ENCODE measurements around the gene PLXNB1. TPM values are rescaled to one million over a fixed set of nuclear protein-coding genes. Genes with fewer than 3 reads are reported as not detected.
"Not testable (repeated sequence)": the region's sequence is repeated elsewhere in the genome, so short reads cannot be mapped to it uniquely, and the experiment has no call there.

The PLXNB1 gene
- total RNA-seq, 2 donors from 2014 or later: 76.4 to 76.7 TPM

- intact Hi-C loops (cut with DNase I): loop anchor here in 1 of 2 donors (2.0 kb wide), 1 partner anchor 28 kb away; the partner anchor contains the start of gene PLXNB1
- peak; percentile 98 for DNase-seq (ENCODE audit: low spot score)
Measured at GRCh38 chr3:48402281-48402732, 27.6 kb downstream of the PLXNB1 start.

DNA sequence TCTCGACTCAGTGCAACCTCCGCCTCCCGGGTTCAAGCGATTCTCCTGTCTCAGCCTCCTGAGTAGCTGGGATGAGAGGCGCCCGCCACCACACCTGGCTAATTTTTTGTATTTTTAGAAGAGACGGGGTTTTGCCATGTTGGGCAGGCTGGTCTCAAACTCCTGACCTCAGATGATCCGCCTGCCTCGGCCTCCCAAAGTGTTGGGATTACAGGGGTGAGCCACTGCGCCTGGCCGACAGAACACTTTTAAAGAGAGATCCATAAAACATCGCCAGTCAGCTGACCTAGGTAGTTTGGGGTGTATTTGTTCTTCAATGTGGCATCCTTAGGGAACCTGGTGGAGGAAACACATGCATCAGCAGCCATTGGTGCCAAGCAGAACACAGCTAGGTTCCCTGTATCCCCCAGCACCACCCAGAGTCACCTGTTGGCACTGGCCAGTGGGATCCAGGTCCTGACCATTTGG lies 28.4 kb downstream of the PLXNB1 start:
- intact Hi-C loops (cut with DNase I): not testable (repeated sequence)
- DNase-seq (ENCODE audit: low spot score): peak; percentile 69

DNA sequence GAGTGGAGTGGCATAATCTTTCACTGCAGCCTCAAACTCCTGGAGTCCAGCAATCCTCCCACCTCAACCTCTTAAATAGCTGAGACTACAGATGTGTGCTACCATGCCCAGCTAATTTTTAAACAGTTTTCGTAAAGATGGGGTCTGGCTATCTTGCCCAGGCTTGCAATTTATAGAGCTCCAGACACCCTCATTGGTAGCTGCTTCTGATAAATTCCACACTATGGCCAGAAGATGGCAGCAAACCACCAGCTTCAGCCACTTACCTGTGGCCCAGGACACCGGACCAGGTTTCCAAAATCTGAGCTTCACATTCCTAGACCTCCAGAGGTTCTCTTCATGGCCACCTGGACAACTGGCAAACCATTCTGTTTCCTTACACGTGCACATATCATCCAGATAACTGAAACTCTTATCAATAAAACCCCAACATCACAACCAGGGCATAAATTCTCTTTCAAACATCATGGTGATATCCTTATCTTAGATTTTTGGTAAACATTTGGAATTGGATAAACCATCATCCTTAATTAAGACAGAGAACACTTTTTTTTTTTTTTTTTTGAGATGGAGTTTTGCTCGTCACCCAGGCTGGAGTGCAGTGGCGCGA lies 29.0 kb downstream of the PLXNB1 start:
- intact Hi-C loops (cut with DNase I): no loop called here
- peak; percentile 60 for DNase-seq (ENCODE audit: low spot score)

DNA sequence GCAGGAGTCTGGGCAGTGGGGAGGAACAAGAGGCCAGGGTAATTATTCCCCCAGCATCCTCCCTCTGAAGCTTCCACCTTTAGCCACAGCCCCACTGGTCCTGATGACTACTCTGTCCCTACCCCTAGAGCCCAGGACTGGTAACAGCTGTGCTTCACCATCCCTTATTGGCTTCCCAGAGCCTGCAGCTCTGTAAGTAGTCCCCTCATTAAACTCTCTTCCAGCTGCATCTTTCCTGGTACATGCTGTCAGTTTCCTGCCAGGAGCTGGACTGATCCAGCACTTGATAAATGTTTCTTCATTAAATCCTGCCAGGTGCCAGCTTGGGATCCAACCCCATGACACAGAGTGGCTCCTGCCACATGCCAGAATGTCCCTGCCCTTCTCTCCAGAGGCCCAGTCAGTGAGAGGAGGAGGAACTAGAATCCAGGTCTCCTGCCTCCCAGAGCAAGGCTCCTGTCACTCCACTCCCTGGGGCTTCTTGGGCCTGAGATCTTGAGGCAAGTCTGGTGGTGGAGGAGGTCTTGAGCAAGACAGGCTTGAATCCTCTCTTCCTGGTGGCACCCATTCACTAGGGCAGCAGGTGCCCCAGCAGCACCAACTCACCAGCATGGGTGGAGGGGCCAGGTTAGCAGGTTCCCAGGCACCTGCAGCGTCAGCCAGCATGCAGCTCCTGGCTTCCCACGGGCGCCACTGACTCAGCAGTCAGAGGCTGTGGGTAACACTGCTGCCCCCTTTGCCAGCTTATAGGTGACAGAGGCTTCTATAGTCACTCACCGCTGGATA lies 30.3 kb downstream of the PLXNB1 start:
- intact Hi-C loops (cut with DNase I): loop anchor here (2.0 to 10.0 kb wide), 2 partner anchors 37 to 145 kb away; no protein-coding TSS in a partner anchor
- peak; percentile 72 for DNase-seq (ENCODE audit: low spot score)

DNA sequence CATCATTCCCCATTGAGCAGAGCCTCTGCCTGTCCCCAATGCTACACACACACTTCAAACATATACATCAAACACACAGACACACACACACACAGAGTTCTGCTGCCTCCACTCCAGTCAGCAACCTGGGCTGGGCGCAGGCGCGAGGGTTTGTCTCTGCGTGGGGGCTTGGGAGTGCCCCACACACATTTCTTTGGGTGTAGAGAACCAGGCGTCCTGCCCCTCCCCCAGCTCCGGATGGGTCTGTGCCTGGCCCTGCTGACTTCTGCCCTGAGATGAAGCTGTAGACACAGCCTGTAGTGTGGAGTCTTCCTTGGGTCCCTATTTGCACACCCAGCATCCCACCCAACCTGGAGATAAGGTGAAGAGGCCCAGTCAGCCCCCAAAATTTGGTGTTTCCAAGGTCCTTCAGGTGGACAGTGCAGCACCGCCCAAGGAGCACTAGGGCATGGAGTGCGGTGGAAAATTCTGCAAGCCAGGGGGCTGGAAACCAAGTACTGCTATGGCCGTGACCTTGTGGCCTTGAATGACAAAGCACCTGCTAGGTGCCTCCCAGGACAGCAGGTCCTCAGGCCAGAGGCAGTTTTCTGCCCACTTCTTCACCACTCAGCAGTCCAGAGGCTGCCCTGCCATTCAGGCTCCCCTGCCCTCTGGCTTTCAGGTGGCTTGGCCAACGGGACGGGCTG lies 31.0 kb downstream of the PLXNB1 start:
- intact Hi-C loops (cut with DNase I): loop anchor here (2.0 to 10.0 kb wide), 2 partner anchors 38 to 146 kb away; no protein-coding TSS in a partner anchor
- peak; percentile 63 for DNase-seq (ENCODE audit: low spot score)

GRCh38 chr3:48397767-48398681 lies 31.9 kb downstream of the PLXNB1 start:
- intact Hi-C loops (cut with DNase I): loop anchor here (2.0 to 10.0 kb wide), 2 partner anchors 39 to 147 kb away; no protein-coding TSS in a partner anchor
- peak; percentile 65 for DNase-seq (ENCODE audit: low spot score)

- intact Hi-C loops (cut with DNase I): loop anchor here in 1 of 2 donors (10.0 kb wide), 1 partner anchor 149 kb away; no protein-coding TSS in a partner anchor
- DNase-seq (ENCODE audit: low spot score): peak; percentile 8
Measured at GRCh38 chr3:48395714-48396113, 34.2 kb downstream of the PLXNB1 start.

- DNase-seq (ENCODE audit: low spot score): no peak
- intact Hi-C loops (cut with DNase I): loop anchor here in 1 of 2 donors (10.0 kb wide), 1 partner anchor 150 kb away; no protein-coding TSS in a partner anchor
Measured at GRCh38 chr3:48394391-48394790, 35.5 kb downstream of the PLXNB1 start.

DNA sequence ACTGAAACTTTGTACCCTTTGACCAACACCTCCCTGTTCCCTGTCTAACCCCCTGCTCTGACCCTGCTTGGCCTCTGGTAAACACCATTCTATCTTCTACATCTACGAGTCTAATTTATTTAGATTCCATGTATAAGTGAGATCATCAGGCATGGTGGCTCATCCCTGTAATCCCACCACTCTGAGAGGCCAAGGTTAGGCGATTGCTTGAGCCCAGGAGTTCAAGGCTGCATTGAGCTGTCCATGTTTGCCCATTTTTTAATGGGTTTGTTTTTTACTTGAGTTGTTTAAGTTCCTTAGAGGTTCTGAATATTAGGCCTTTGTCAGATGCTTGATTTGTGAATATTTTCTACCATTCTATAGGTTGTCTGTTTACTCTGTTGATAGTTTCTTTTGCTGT lies 40.9 kb downstream of the PLXNB1 start:
- intact Hi-C loops (cut with DNase I): no loop called here
- peak; percentile 18 for DNase-seq (ENCODE audit: low spot score)

GRCh38 chr3:48387634-48388033 lies 42.3 kb downstream of the PLXNB1 start:
- DNase-seq (ENCODE audit: low spot score): no peak
- intact Hi-C loops (cut with DNase I): no loop called here

GRCh38 chr3:48372862-48373435 lies 56.9 kb downstream of the PLXNB1 start:
- intact Hi-C loops (cut with DNase I): no loop called here
- DNase-seq (ENCODE audit: low spot score): no peak

DNA sequence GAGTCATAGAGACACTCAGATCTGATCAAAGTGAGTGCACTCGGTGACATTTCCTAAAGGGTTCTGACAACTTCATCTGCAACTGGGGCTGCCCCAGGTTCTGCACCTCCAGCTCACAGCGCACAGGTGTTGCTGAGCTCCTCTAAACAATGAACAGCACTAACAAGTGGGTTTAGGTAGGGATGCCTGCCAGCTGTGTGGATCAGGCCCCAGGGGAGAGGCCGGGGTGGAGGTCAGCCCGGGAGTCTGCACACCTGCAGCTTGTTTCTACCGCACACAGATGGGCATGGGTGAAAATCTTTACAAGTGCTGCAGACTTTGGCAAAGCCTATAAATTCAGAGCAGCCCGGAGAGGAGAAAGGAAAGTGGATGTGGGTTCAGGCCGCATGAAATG lies 57.5 kb downstream of the PLXNB1 start:
- DNase-seq (ENCODE audit: low spot score): no peak
- intact Hi-C loops (cut with DNase I): no loop called here

- no peak for DNase-seq (ENCODE audit: low spot score)
- intact Hi-C loops (cut with DNase I): no loop called here
Measured at GRCh38 chr3:48371651-48372376, 58.1 kb downstream of the PLXNB1 start, which contains the start of gene FBXW12. Gene FBXW12 (plus strand): TSS chr3:48372219. CDS start chr3:48372768, 549 bp downstream.

DNA sequence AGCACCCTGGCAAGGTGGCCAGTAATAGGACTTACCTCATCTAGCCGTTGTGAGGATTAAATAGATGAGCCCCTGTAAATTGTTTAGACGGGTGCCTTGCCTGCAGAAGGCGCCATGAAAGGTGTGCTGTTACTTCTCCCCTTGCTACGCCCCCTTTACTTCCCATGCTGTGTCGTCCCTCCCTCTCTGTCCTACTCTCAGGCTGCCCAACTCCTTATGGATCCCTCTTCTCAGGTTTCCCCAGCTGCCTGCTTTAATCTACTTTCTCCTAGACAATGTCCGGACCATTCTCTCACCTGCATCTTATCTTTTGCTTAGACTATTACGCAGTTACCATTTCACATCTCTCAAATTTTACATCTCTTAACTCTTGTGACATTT lies 59.6 kb downstream of the PLXNB1 start:
- intact Hi-C loops (cut with DNase I): no loop called here
- DNase-seq (ENCODE audit: low spot score): no peak

DNA sequence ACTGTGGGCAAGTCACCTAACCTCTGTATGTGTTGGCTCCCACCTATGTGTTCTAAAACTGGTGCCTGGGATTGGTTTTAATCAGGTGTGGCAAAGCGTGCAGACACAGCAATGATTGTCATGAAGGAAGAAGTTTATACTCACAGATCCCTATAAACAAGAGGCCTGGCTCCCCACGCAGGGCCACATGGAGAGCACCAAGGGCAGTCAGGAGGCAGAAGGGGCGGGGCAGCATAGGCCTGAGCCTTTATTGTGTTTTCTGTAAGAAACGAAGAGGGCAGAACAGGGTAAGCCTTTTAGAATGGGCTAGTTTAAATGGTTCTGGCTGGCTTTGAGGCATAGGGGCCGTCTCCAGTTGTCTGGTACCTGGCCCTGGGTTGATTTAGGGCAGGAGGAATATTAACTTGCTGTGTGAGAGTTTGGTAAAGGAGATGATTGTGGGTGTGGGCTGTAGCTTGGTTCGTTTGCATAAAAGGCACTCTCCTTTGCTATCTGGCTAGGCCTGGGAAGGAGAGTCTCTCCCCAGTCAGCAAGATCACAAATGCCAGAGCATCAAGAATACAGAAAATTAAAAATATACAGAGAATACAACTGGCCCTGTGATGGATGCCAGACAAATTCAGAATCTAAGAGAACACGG lies 60.1 kb downstream of the PLXNB1 start:
- intact Hi-C loops (cut with DNase I): loop anchor here in 1 of 2 donors (5.0 kb wide), 1 partner anchor 1058 kb away; no protein-coding TSS in a partner anchor
- no peak for DNase-seq (ENCODE audit: low spot score)

- DNase-seq (ENCODE audit: low spot score): no peak
- intact Hi-C loops (cut with DNase I): loop anchor here in 1 of 2 donors (5.0 kb wide), 1 partner anchor 1055 kb away; no protein-coding TSS in a partner anchor
Measured at GRCh38 chr3:48367201-48367600, 62.7 kb downstream of the PLXNB1 start.

GRCh38 chr3:48364840-48365239 lies 65.0 kb downstream of the PLXNB1 start:
- no peak for DNase-seq (ENCODE audit: low spot score)
- intact Hi-C loops (cut with DNase I): loop anchor here in 1 of 2 donors (5.0 kb wide), 1 partner anchor 1053 kb away; no protein-coding TSS in a partner anchor

Measured in posterior vena cava (tissue), 2 donors.